ENCODE data around the gene POU2F3. TPM values are rescaled to one million over a fixed set of nuclear protein-coding genes. Genes with fewer than 3 reads are reported as not detected.

The POU2F3 gene
- total and polyA plus RNA-seq, 2 of the 8 experiments (the other 6 are each of a cell fraction or from before 2014, with no cell fraction given): 1.0 to 2.1 TPM

DNA sequence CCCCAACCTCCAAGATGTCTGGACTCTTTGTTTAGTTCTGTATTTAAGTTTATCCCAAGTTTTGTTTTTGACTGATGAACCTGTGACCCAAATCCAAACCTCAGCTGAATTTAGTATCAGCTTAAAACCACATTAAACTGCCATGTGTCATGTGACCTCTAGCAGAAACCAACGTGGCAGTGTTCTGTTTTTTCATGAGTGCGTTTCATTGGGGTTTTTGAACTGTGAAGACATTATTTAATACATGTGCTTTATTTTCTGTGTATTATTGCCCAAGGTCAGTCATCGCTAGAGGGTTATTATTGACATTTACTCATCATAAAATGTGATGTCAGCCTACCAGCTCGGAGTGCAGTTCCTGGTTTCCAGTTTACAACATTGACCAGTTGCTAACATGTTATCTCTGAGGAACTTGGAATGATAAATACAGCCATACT lies 86.9 kb downstream of the POU2F3 start (continued):
- TF ChIP-seq RNF2 (IDR thresholded peaks at IDR 0.05; ENCODE audit: borderline replicate concordance, low read depth, low read length, missing control alignments, poor library complexity, severe bottlenecking): no peak
- TF ChIP-seq SP4 (IDR thresholded peaks at IDR 0.05; ENCODE audit: low read length): no peak
- no peak for TF ChIP-seq JUND (IDR thresholded peaks at IDR 0.05; ENCODE audit: low read length)
- TF ChIP-seq CHD2 (IDR thresholded peaks at IDR 0.05; ENCODE audit: low read length): no peak
- TF ChIP-seq NRF1 (IDR thresholded peaks at IDR 0.05; ENCODE audit: low read depth, low read length): no peak
- no peak for TF ChIP-seq SUZ12 (IDR thresholded peaks at IDR 0.05; ENCODE audit: low read length)
- TF ChIP-seq TBP (IDR thresholded peaks at IDR 0.05; ENCODE audit: low read depth, low read length): no peak
